Panc1 (cell line): ENCODE data around the gene OR6K6. TPM values are rescaled to one million over a fixed set of nuclear protein-coding genes. Genes with fewer than 3 reads are reported as not detected.

Experiments used
- ATAC-seq: fragments of 200-7000 bp; cut with Tn5 transposase; 2 replicates; pipeline ENCODE4 v1.9.1; 2020; ENCODE audit warnings: mild to moderate bottlenecking, moderate library complexity
- BruUV-seq: library from RNA; stranded (reverse); fragments of 400-500 nt; replicated peaks from 2 replicates; lab custom pipeline; 2021; lab: Mats Ljungman, UMichigan
- CTCF ChIA-PET: fragments of 300-600 bp; sonication (Branson Sonifier 250); formaldehyde crosslinking; loops from one replicate; lab custom pipeline; 2022; ENCODE audit warnings: antibody characterized with exemption; lab: Charles Lee
- POLR2A ChIA-PET: fragments of 300-600 bp; sonication (Branson Sonifier 250); formaldehyde crosslinking; loops from one replicate; lab custom pipeline; 2022; ENCODE audit warnings: antibody characterized with exemption; lab: Charles Lee
- DNase-seq: peaks from one replicate; pipeline ENCODE4 v3.0.0-alpha.2; 2010; ENCODE audit warnings: low read depth, low spot score
- H3K27ac ChIP-seq: 2 replicates; pipeline ENCODE4 v1.5.1; 2011; ENCODE audit warnings: mild to moderate bottlenecking, low read length, inconsistent platforms
- H3K27me3 ChIP-seq: fragments of 200-500 bp; sonication (Bioruptor generic); 2 replicates; pipeline ENCODE4 v1.6.0; 2014; ENCODE audit warnings: low read length, inconsistent platforms; ENCODE audit not compliant: control insufficient read depth, insufficient read depth
- H3K36me3 ChIP-seq: fragments of 200-500 bp; sonication (Bioruptor generic); 2 replicates; pipeline ENCODE4 v1.5.1; 2014; ENCODE audit warnings: inconsistent platforms, mild to moderate bottlenecking, low read length, moderate library complexity; ENCODE audit not compliant: control insufficient read depth, insufficient read depth
- H3K4me1 ChIP-seq: 2 replicates; pipeline ENCODE4 v1.5.1; 2011; ENCODE audit warnings: inconsistent platforms, mild to moderate bottlenecking, low read length, moderate library complexity; ENCODE audit not compliant: control insufficient read depth, insufficient read depth
- H3K4me3 ChIP-seq, 2 experiments: 2 replicates each; pipeline ENCODE4 v1.5.1; 2011 to 2012; ENCODE audit warnings: low read depth in 2 of 2, low read length in 2 of 2, mild to moderate bottlenecking in 2 of 2, inconsistent platforms in 1 of 2, moderate library complexity in 1 of 2
- H3K9me3 ChIP-seq: fragments of 200-500 bp; sonication (Bioruptor generic); 2 replicates; pipeline ENCODE4 v1.5.1; 2014; ENCODE audit warnings: low read depth, mild to moderate bottlenecking, inconsistent platforms, low read length, moderate library complexity; ENCODE audit not compliant: control insufficient read depth, insufficient read depth
- CTCF ChIP-seq: fragments of 450-650 bp; IDR thresholded peaks from 2 replicates; pipeline ENCODE4 v1.5.1; 2017; ENCODE audit warnings: mild to moderate bottlenecking
- POLR2AphosphoS5 ChIP-seq: IDR thresholded peaks from 2 replicates; pipeline ENCODE4 v1.6.1; 2012; ENCODE audit warnings: mild to moderate bottlenecking, low read depth, low read length, moderate library complexity
- REST ChIP-seq, 2 experiments: IDR thresholded peaks; 2 replicates each; pipeline ENCODE4 v1.6.1; 2011 to 2012; ENCODE audit warnings: low read depth in 2 of 2, control low read depth in 1 of 2, low read length in 1 of 2, mild to moderate bottlenecking in 1 of 2, moderate library complexity in 1 of 2; ENCODE audit not compliant: insufficient read depth in 1 of 2
- SIN3A ChIP-seq: IDR thresholded peaks from 2 replicates; pipeline ENCODE4 v1.6.1; 2012; ENCODE audit warnings: low read depth, mild to moderate bottlenecking, low read length, moderate library complexity, borderline replicate concordance; ENCODE audit not compliant: insufficient read depth
- TCF7L2 ChIP-seq: IDR thresholded peaks from 2 replicates; pipeline ENCODE4 v1.6.1; 2011; ENCODE audit warnings: mild to moderate bottlenecking, low read depth, low read length, inconsistent platforms
- in situ Hi-C: cut with HindIII; loops from 2 replicates; pipeline ENCODE4 v1.10.0; 2016; ENCODE audit warnings: low sequenced_read_pairs, low pct_unique_long_range_greater_than_20kb
- intact Hi-C: fragments of 100-400 bp; cut with micrococcal nuclease; formaldehyde crosslinking; loops from one replicate; pipeline ENCODE4 v1.10.0; 2022; ENCODE audit not compliant: unreplicated experiment
- total RNA-seq: library from RNA; stranded (reverse); gene quantifications from one replicate; pipeline ENCODE4 v1.2.1, GENCODE V29; 2021; ENCODE audit not compliant: unreplicated experiment

The OR6K6 gene
- total RNA-seq, 1 experiment from 2014 or later = not detected

- H3K4me1 ChIP-seq = no peaks in the 10 kb centered on the region
- H3K4me3 ChIP-seq = no peak overlapping the region
- no peaks in the 10 kb centered on the region for H3K9me3 ChIP-seq
- no TSS peak for BruUV-seq
- H3K27me3 ChIP-seq = no peaks in the 10 kb centered on the region; the same call in 1 of the 2 replicates
- CTCF ChIA-PET = no interaction called here
- in situ Hi-C loops (no loop called here), intact Hi-C loops (no loop called here)
- no peak overlapping the region for H3K27ac ChIP-seq
- no peak for TF ChIP-seq REST (IDR thresholded peaks at IDR 0.05; ENCODE audit: insufficient read depth in 1 of 2, low read depth in 2 of 2, low read length in 1 of 2)
- TF ChIP-seq POLR2AphosphoS5 = no peak
- no peak for TF ChIP-seq CTCF
- no peak for TF ChIP-seq SIN3A
- TF ChIP-seq TCF7L2 = no peak
- ATAC-seq (no peak), DNase-seq (no peak)
- H3K36me3 ChIP-seq = no peaks in the 10 kb centered on the region
- POLR2A ChIA-PET = no interaction called here
Observed at GRCh38 chr1:158752155-158752712, 2.3 kb upstream of the OR6K6 start.

- CTCF ChIA-PET = no interaction called here
- BruUV-seq = no TSS peak
- no peak for ATAC-seq
Observed at GRCh38 chr1:158771950-158772866, 17.7 kb downstream of the OR6K6 start, which contains the start of gene OR6N1. Gene OR6N1 (minus strand): TSS chr1:158772195. CDS start chr1:158766682, 5,513 bp downstream.

More at GRCh38 chr1:158771950-158772866, 17.7 kb downstream of the OR6K6 start, which contains the start of gene OR6N1:
- H3K27me3 ChIP-seq = no peaks in the 10 kb centered on the region
- in situ Hi-C loops = no loop called here
- H3K4me3 ChIP-seq = no peak within 1 kb of the TSS
- H3K36me3 ChIP-seq = no peaks in the 10 kb centered on the region
- TF ChIP-seq TCF7L2 (no peak), CTCF (no peak), POLR2AphosphoS5 (no peak), SIN3A (no peak), REST (IDR thresholded peaks at IDR 0.05; ENCODE audit: insufficient read depth in 1 of 2, low read depth in 2 of 2, low read length in 1 of 2) (no peak)
- no peak for DNase-seq
- no peaks in the 10 kb centered on the region for H3K4me1 ChIP-seq
- no peak within 1 kb of the TSS for H3K27ac ChIP-seq
- H3K9me3 ChIP-seq = no peaks in the 10 kb centered on the region
- intact Hi-C loops = no loop called here
- POLR2A ChIA-PET = no interaction called here
